ENCODE measurements around the gene AKT1.
"Not testable (repeated sequence)": the region's sequence is repeated elsewhere in the genome, so short reads cannot be mapped to it uniquely, and the experiment has no call there.

DNA sequence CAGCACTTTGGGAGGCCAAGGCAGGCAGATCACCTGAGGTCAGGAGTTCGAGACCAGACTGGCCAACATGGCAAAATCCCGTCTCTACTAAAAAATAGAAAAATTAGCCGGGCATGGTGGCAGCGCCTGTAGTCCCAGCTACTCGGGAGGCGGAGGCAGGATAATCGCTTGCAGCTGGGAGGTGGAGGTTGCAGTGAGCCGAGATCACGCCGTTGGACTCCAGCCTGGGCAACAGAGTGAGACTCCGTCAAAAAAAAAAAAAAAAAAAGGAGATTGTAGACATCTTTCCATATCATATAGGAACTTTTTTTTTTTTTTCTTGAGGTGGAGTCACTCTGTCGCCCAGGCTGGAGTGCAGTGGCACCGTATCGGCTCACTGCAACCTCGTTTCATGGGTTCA lies 19.2 kb upstream of the AKT1 start:
- not testable (repeated sequence) for TF ChIP-seq EP300, POLR2A (IDR thresholded peaks at IDR 0.05)

Data from gastroesophageal sphincter (tissue), 2 donors.